MG63 (cell line): ENCODE results near the gene AKIRIN1. TPM values are rescaled to one million over a fixed set of nuclear protein-coding genes. Genes with fewer than 3 reads are reported as not detected.
"Not testable (repeated sequence)": the region's sequence is repeated elsewhere in the genome, so short reads cannot be mapped to it uniquely, and the experiment has no call there.

ENCODE experiments used
- DNase-seq: peaks from one replicate; pipeline ENCODE4 v3.0.0-alpha.2; 2020
- H3K27me3 ChIP-seq: fragments of 250-450 bp; sonication (Bioruptor Pico); 2 replicates; pipeline ENCODE4 v1.5.1; 2020; ENCODE audit warnings: mild to moderate bottlenecking, moderate library complexity
- H3K36me3 ChIP-seq: fragments of 250-450 bp; sonication (Bioruptor Pico); 2 replicates; pipeline ENCODE4 v1.5.1; 2020; ENCODE audit warnings: mild to moderate bottlenecking, moderate library complexity
- H3K4me3 ChIP-seq: fragments of 250-450 bp; sonication (Bioruptor Pico); 2 replicates; pipeline ENCODE4 v1.5.1; 2020; ENCODE audit warnings: mild to moderate bottlenecking, moderate library complexity
- H3K9me3 ChIP-seq: fragments of 250-450 bp; sonication (Bioruptor Pico); 2 replicates; pipeline ENCODE4 v1.5.1; 2020; ENCODE audit warnings: mild to moderate bottlenecking, moderate library complexity
- total RNA-seq: library from RNA; depleted of rRNA; stranded (reverse); fragments of >200 nt; shearing (Covaris generic); gene quantifications from 2 replicates; pipeline ENCODE4 v1.2.3, GENCODE V29; 2014; ENCODE audit warnings: low replicate concordance

The AKIRIN1 gene
- total RNA-seq, 1 experiment from 2014 or later: 45.2 TPM

GRCh38 chr1:39020494-39020893, 29.4 kb downstream of the AKIRIN1 start:
- H3K9me3 ChIP-seq, H3K4me3 ChIP-seq, H3K36me3 ChIP-seq, DNase-seq, H3K27me3 ChIP-seq: not testable (repeated sequence)

DNA sequence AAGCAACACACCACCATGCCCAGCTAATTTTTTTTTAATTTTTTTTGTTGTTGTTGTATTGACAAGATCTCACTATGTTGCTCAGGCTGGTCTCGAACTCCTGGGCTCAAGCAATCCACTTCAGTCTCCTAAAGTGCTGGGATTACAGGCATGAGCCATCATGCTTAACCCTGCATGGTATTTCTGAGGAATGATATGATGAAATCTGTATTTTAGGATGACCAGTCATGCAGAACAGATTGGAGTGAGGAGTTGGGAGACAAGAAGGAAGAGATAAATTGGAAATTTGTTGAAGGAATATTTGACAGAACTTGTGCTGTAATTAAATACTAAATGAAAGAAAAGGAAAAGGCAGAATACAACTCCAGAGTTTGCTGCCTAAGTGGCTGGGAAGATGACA, 30.4 kb downstream of the AKIRIN1 start:
- Histone ChIP-seq H3K9me3 (no peaks in the 10 kb centered on the region), H3K4me3 (no peak overlapping the region), H3K27me3 (no peaks in the 10 kb centered on the region), H3K36me3 (no peaks in the 10 kb centered on the region)
- DNase-seq: no peak

DNA sequence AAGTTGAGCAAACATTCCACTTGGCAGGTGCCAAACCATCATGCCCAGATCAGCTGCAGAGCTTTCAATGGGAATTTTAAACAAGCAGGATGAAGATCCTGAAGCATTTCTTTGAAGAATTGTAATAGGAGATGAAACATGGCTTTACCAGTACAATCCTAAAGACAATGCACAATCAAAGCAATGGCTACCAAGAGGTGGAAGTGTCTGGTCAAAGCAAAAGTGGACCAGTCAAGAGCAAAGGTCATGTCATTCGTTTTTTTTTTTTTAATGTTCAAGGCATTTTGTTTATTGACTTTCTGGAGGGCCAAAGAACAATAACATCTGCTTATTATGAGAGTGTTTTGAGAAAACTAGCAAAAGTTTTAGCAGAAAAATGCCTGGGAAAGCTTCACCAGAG, 32.1 kb downstream of the AKIRIN1 start:
- Histone ChIP-seq H3K27me3 (no peaks in the 10 kb centered on the region), H3K36me3 (peaks cover 4% of the 10 kb centered on the region), H3K9me3 (no peaks in the 10 kb centered on the region), H3K4me3 (no peak overlapping the region)
- no peak for DNase-seq

GRCh38 chr1:39026051-39026865, 35.2 kb downstream of the AKIRIN1 start, which contains the start of gene NDUFS5:
NDUFS5 (plus strand) TSS chr1:39026350; CDS start chr1:39028725, 2,375 bp downstream.
- Histone ChIP-seq H3K9me3 (no peaks in the 10 kb centered on the region), H3K36me3 (peaks cover 28% of the 10 kb centered on the region), H3K27me3 (no peaks in the 10 kb centered on the region), H3K4me3 (peak within 1 kb of the TSS; percentile 82)
- DNase-seq: peak; percentile 96

- H3K36me3 ChIP-seq: peaks cover 35% of the 10 kb centered on the region
- H3K27me3 ChIP-seq: no peaks in the 10 kb centered on the region
- no peak for DNase-seq
- no peaks in the 10 kb centered on the region for H3K9me3 ChIP-seq
- H3K4me3 ChIP-seq: peak overlapping the region; percentile 82
Observed at GRCh38 chr1:39026866-39027507, 35.9 kb downstream of the AKIRIN1 start.

GRCh38 chr1:39034114-39034654, 43.1 kb downstream of the AKIRIN1 start:
- Histone ChIP-seq H3K4me3 (no peak overlapping the region), H3K36me3 (peaks cover 79% of the 10 kb centered on the region), H3K9me3 (no peaks in the 10 kb centered on the region), H3K27me3 (no peaks in the 10 kb centered on the region)
- no peak for DNase-seq

GRCh38 chr1:39036678-39037077, 45.6 kb downstream of the AKIRIN1 start:
- no peak for DNase-seq
- H3K4me3 ChIP-seq: no peak overlapping the region
- no peaks in the 10 kb centered on the region for H3K27me3 ChIP-seq
- peaks cover 68% of the 10 kb centered on the region for H3K36me3 ChIP-seq
- H3K9me3 ChIP-seq: no peaks in the 10 kb centered on the region

DNA sequence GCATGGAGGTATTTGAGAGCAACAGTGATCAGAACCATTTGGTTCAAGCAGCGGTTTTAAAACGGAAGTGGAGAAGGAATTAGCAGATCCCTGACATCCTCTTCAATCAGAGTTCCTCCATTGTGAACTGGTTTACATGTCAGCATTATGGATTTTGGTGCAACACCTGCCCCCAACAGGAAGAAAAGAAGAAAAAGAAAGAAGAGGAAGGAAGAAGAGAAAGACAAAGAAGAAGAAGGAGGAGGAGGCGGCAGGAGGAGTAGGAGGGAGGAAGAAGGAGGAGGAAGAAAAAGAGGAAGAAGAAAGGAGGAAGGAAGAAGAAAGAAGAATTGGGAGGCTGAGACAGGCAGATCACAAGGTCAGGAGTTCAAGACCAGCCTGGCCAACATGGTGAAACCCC, 52.4 kb downstream of the AKIRIN1 start:
- Histone ChIP-seq H3K36me3 (peaks cover 17% of the 10 kb centered on the region), H3K27me3 (no peaks in the 10 kb centered on the region), H3K9me3 (no peaks in the 10 kb centered on the region), H3K4me3 (no peak overlapping the region)
- no peak for DNase-seq

DNA sequence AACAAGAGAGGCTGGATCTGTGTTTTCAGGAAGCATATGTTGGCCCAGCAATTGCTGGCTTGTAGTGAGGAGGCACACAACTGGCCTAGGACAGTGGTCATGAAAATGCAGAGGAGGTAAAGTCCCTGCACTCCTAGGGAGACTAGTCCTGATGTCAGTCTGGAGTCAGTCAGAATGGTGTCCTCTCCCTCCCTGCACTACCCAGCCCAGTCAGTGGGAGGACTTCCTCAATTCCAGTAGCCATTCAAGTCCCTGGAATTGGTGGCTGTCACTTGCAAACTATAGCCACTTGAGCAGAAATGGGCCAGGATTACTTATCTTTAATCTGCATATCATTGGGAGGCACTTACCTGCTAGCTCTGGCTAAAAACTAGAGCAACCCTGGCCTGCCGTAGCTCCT, 53.7 kb downstream of the AKIRIN1 start:
- DNase-seq: no peak
- no peak overlapping the region for H3K4me3 ChIP-seq

GRCh38 chr1:39045231-39045630, 54.2 kb downstream of the AKIRIN1 start:
- no peaks in the 10 kb centered on the region for H3K9me3 ChIP-seq
- no peak for DNase-seq
- peaks cover 16% of the 10 kb centered on the region for H3K36me3 ChIP-seq
- H3K4me3 ChIP-seq: no peak overlapping the region
- H3K27me3 ChIP-seq: no peaks in the 10 kb centered on the region

More for the DNA sequence above, 53.7 kb downstream of the AKIRIN1 start:
- no peaks in the 10 kb centered on the region for H3K9me3 ChIP-seq
- peaks cover 16% of the 10 kb centered on the region for H3K36me3 ChIP-seq
- no peaks in the 10 kb centered on the region for H3K27me3 ChIP-seq

DNA sequence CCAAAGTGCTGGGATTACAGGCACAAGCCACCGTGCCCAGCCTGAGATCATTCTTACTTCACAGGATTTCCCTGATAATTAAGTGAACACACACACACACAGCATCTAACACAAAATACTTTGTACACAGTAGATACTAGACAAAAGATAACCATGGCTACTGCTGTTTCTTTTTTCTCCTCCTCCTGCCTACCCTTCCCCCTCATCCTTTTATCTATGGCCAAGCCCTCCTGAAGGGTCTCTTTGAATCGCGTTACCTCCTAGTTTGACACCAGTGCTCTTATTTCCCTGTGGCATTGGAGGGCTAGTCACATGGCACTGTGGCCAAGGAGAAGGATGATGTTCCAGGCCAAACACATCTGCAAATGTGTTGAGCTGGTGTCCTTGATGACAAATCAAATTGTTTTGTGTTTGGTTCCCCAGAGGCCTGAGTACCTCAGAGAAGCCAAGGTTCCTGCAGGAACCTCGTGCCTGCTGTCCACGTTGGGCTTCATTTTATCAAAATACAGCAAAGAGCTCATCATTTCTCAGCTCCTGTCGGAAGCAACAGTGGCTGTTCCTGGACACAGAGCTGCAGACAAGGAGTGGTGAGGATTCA, 55.6 kb downstream of the AKIRIN1 start:
- Histone ChIP-seq H3K9me3 (no peaks in the 10 kb centered on the region), H3K36me3 (peaks cover 10% of the 10 kb centered on the region), H3K27me3 (no peaks in the 10 kb centered on the region), H3K4me3 (no peak overlapping the region)
- DNase-seq: no peak

- Histone ChIP-seq H3K9me3 (no peaks in the 10 kb centered on the region), H3K4me3 (no peak overlapping the region), H3K27me3 (no peaks in the 10 kb centered on the region), H3K36me3 (peaks cover 8% of the 10 kb centered on the region)
- DNase-seq: peak; percentile 82
Observed at GRCh38 chr1:39047374-39048229, 56.5 kb downstream of the AKIRIN1 start.

GRCh38 chr1:39048745-39049370, 57.8 kb downstream of the AKIRIN1 start:
- Histone ChIP-seq H3K27me3 (no peaks in the 10 kb centered on the region), H3K9me3 (no peaks in the 10 kb centered on the region), H3K4me3 (no peak overlapping the region), H3K36me3 (peaks cover 7% of the 10 kb centered on the region)
- DNase-seq: no peak

DNA sequence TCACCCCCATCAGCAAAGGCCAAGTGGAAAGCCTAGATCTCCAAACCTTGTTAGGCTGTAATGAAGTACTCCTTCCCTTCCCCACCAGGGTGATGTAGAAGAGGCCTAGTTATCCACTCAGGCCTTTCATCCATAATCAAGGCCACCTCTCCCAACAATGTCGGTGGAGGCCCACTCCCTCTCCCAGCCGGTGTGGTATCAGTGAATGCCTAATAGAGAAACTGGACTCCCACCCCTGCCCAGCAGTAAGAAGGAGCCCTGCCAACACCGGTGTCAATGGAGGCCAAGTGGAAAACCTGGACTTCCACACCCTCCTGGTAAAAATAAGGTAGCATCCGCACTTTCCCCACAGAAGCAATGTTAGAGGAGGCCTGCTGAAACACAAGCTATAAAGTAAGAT, 58.9 kb downstream of the AKIRIN1 start:
- H3K4me3 ChIP-seq: no peak overlapping the region
- H3K9me3 ChIP-seq: no peaks in the 10 kb centered on the region
- DNase-seq: no peak
- H3K36me3 ChIP-seq: peaks cover 7% of the 10 kb centered on the region
- H3K27me3 ChIP-seq: no peaks in the 10 kb centered on the region

DNA sequence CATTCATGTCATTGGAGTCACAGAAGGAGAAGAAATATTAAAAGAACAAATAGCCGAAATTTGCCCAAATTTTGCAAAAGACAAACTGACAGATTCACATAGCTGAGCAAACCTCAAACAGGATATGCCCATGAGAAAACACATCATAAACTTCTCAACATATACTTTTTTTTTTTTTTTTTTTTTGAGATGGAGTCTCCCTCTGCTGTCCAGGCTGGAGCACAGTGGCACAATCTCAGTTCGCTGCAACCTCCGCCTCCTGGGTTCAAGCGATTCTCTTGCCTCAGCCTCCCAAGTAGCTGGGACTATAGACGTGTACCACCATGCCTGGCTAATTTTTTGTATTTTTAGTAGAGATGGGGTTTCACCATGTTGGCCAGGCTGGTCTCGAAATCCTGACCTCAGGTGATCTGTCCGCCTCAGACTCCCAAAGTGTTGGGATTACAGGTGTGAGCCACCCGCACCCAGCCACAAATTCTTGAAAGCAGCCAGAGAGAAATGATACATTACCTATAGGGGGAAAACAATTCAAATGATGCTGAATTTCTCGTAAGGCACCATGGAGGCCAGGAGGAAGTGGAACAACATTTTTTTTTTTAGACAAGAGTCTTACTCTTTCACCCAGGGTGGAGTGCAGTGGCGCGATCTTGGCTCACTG, 60.2 kb downstream of the AKIRIN1 start:
- H3K27me3 ChIP-seq, H3K4me3 ChIP-seq, DNase-seq, H3K36me3 ChIP-seq, H3K9me3 ChIP-seq: not testable (repeated sequence)

DNA sequence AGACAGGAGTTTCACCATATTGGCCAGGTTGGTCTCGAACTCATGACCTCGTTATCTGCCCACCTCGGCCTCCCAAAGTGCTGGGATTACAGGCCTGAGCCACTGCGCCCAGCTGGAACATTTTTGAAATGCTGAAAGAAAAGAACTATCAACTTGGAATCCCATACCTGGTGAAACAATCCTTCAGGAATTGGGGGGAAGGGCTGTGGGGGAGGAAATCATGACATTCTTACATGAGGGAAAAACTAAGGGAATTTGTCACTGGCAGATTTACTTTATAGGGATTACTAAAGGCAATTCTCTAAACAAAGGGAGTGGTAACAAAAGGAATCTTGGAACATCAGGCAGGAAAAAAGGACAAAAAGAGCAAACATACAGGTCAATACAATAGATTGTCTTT, 60.9 kb downstream of the AKIRIN1 start:
- Histone ChIP-seq H3K36me3 (peaks cover 7% of the 10 kb centered on the region), H3K4me3 (no peak overlapping the region), H3K9me3 (no peaks in the 10 kb centered on the region), H3K27me3 (no peaks in the 10 kb centered on the region)
- no peak for DNase-seq
